Measurements from ENCODE around the gene ACYP1. TPM values are rescaled to one million over a fixed set of nuclear protein-coding genes. Genes with fewer than 3 reads are reported as not detected.
A peak's percentile ranks its signal among the peaks of the same experiment; 100 is the strongest.

ACYP1 gene
- polyA plus RNA-seq, 1 of the 3 experiments (the other 2 are of a cell fraction) = 53.5 TPM

DNA sequence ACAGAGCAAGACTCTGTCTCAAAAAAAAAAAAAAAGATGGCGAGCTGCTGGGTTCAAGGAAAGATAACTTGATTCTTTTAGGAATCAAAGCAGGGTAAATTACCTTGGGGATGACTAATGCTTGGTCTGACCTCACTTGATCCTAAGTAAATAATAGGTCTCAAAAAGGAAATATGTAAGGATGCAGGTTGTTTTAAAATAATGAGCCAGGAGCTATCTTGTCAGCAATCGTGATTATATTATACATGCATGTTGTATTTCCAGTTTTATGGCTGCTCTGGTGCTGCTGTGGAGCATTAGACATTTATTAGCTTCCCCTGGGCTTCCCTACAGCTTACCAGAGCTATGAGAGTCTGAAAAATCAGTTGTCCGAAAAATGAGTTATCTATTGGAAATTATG lies 58.5 kb downstream of the ACYP1 start (continued):
- TF ChIP-seq, protein P1, sequence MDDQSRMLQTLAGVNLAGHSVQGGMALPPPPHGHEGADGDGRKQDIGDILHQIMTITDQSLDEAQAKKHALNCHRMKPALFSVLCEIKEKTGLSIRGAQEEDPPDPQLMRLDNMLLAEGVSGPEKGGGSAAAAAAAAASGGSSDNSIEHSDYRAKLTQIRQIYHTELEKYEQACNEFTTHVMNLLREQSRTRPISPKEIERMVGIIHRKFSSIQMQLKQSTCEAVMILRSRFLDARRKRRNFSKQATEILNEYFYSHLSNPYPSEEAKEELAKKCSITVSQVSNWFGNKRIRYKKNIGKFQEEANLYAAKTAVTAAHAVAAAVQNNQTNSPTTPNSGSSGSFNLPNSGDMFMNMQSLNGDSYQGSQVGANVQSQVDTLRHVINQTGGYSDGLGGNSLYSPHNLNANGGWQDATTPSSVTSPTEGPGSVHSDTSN (IDR thresholded peaks at IDR 0.05) = no peak
- TF ChIP-seq, protein P2, sequence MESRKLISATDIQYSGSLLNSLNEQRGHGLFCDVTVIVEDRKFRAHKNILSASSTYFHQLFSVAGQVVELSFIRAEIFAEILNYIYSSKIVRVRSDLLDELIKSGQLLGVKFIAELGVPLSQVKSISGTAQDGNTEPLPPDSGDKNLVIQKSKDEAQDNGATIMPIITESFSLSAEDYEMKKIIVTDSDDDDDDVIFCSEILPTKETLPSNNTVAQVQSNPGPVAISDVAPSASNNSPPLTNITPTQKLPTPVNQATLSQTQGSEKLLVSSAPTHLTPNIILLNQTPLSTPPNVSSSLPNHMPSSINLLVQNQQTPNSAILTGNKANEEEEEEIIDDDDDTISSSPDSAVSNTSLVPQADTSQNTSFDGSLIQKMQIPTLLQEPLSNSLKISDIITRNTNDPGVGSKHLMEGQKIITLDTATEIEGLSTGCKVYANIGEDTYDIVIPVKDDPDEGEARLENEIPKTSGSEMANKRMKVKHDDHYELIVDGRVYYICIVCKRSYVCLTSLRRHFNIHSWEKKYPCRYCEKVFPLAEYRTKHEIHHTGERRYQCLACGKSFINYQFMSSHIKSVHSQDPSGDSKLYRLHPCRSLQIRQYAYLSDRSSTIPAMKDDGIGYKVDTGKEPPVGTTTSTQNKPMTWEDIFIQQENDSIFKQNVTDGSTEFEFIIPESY (IDR thresholded peaks at IDR 0.05; ENCODE audit: borderline replicate concordance, low read depth) = no peak
- no peak for TF ChIP-seq MXI1 (IDR thresholded peaks at IDR 0.05; ENCODE audit: low read depth, low read length)
- no peak for TF ChIP-seq RCOR1 (IDR thresholded peaks at IDR 0.05; ENCODE audit: low read length)
- TF ChIP-seq TCF12 (IDR thresholded peaks at IDR 0.05) = no peak

DNA sequence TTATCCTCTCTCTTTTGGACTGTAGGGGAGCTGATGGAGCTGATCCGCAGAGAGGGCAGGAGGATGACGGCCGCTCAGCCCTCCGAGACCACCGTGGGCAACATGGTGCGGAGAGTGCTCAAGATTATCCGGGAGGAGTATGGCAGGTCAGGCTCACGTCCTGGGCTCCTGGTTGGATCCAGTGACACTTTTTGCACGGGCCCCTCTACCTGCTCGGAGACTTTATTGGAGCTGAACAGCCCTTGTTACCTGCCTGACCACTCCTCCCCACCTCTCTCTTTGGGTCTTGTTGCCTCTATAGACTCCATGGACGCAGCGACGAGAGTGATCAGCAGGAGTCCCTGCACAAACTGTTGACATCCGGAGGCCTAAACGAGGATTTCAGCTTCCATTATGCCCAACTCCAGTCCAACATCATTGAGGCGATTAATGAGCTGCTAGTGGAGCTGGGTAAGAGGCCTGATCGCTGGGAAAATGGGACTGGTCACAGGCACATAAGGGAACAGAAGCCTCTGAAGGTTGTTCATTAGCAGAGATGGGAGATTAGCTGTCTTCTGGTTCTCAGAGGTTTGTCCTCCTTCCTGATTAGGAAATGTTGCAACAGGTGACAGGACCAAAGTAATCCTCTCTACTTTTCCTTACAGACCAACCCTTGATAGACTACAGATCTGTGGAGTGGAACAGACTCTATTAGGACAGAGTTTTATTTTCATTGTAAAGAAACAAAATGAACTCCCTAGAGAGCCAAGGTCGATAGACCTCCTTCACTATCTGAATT lies 60.4 kb downstream of the ACYP1 start:
- no peaks in the 10 kb centered on the region for H3K9me2 ChIP-seq
- POLR2A ChIA-PET = interaction anchor here (0.6 to 1.2 kb wide), 4 partner anchors 11 to 68 kb away, joined by 3 to 5 read pairs (median 4); partner anchors contain the start of gene PGF
- peak overlapping the region; percentile 93 for H3K4me2 ChIP-seq
- H3K27ac ChIP-seq (ENCODE audit: low read depth in 2 of 2, low read length in 1 of 2) = peak overlapping the region; percentile 59 to 87; a peak in 3 of 4 replicates
- DNase-seq = no peak
- no peaks in the 10 kb centered on the region for H3K9me3 ChIP-seq
- H3K9ac ChIP-seq = peak overlapping the region; percentile 77
- 2% methylated on average over 15 of the region's 18 CpGs for WGBS (ENCODE audit: low lambda C conversion rate)
- no peaks in the 10 kb centered on the region for H4K20me1 ChIP-seq (ENCODE audit: insufficient read depth)
- CTCF ChIA-PET = interaction anchor here (0.6 to 5.6 kb wide), 13 partner anchors 10 to 501 kb away, joined by 3 to 44 read pairs (median 5); no protein-coding TSS in a partner anchor
- peak overlapping the region; percentile 70; the same call in 1 of the 2 replicates for H2AFZ ChIP-seq (ENCODE audit: low read depth)
- peak overlapping the region; percentile 86 to 96 for H3K4me3 ChIP-seq (ENCODE audit: low read depth in 2 of 2, low read length in 1 of 2)
- peaks cover 36 to 38% of the 10 kb centered on the region in 2 experiments for H3K36me3 ChIP-seq (replicated peaks in 1 of 2; ENCODE audit: control insufficient read depth in 1 of 2, insufficient read depth in 2 of 2, low read length in 1 of 2)
- H3K27me3 ChIP-seq (ENCODE audit: insufficient read depth) = no peaks in the 10 kb centered on the region
- H3K4me1 ChIP-seq (ENCODE audit: control insufficient read depth in 1 of 2, insufficient read depth in 2 of 2, low read depth in 1 of 2, low read length in 1 of 2) = peaks cover 7 to 18% of the 10 kb centered on the region in 2 experiments; a peak in 3 of 4 replicates
- H3K79me2 ChIP-seq (ENCODE audit: insufficient read depth) = peaks cover 34% of the 10 kb centered on the region
- H3F3A ChIP-seq (replicated peaks; ENCODE audit: insufficient read depth) = peaks cover 11% of the 10 kb centered on the region
- TF ChIP-seq RAD21 (IDR thresholded peaks at IDR 0.05; ENCODE audit: low read length) (no peak), EZH2phosphoT487 (IDR thresholded peaks at IDR 0.05; ENCODE audit: borderline replicate concordance, low read depth) (no peak), TCF12 (IDR thresholded peaks at IDR 0.05) (no peak), ELF1 (IDR thresholded peaks at IDR 0.05) (no peak), RCOR1 (IDR thresholded peaks at IDR 0.05; ENCODE audit: low read length) (no peak), NRF1 (IDR thresholded peaks at IDR 0.05; ENCODE audit: low read depth, low read length) (no peak), RFX5 (IDR thresholded peaks at IDR 0.05; ENCODE audit: low read length) (no peak), JUND (IDR thresholded peaks at IDR 0.05) (no peak), POLR2AphosphoS5 (IDR thresholded peaks at IDR 0.05; ENCODE audit: low read depth, low read length) (no peak), SMC3 (IDR thresholded peaks at IDR 0.05; ENCODE audit: low read depth, low read length) (no peak), GATA2 (CRISPR knock-in tag; IDR thresholded peaks at IDR 0.05) (no peak), YY1 (IDR thresholded peaks at IDR 0.05; ENCODE audit: low read depth) (no peak), RXRA (IDR thresholded peaks at IDR 0.05; ENCODE audit: borderline replicate concordance, low read depth) (no peak)
- TF ChIP-seq, protein P3, sequence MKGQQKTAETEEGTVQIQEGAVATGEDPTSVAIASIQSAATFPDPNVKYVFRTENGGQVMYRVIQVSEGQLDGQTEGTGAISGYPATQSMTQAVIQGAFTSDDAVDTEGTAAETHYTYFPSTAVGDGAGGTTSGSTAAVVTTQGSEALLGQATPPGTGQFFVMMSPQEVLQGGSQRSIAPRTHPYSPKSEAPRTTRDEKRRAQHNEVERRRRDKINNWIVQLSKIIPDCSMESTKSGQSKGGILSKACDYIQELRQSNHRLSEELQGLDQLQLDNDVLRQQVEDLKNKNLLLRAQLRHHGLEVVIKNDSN (IDR thresholded peaks at IDR 0.05; ENCODE audit: borderline replicate concordance, low read depth) = no peak
- TF ChIP-seq, protein P4, sequence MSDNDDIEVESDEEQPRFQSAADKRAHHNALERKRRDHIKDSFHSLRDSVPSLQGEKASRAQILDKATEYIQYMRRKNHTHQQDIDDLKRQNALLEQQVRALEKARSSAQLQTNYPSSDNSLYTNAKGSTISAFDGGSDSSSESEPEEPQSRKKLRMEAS (IDR thresholded peaks at IDR 0.05; ENCODE audit: low read depth) = no peak
- TF ChIP-seq, protein P5, sequence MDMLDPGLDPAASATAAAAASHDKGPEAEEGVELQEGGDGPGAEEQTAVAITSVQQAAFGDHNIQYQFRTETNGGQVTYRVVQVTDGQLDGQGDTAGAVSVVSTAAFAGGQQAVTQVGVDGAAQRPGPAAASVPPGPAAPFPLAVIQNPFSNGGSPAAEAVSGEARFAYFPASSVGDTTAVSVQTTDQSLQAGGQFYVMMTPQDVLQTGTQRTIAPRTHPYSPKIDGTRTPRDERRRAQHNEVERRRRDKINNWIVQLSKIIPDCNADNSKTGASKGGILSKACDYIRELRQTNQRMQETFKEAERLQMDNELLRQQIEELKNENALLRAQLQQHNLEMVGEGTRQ (IDR thresholded peaks at IDR 0.05; ENCODE audit: borderline replicate concordance, low read depth, low read length) = no peak
- TF ChIP-seq, protein P6, sequence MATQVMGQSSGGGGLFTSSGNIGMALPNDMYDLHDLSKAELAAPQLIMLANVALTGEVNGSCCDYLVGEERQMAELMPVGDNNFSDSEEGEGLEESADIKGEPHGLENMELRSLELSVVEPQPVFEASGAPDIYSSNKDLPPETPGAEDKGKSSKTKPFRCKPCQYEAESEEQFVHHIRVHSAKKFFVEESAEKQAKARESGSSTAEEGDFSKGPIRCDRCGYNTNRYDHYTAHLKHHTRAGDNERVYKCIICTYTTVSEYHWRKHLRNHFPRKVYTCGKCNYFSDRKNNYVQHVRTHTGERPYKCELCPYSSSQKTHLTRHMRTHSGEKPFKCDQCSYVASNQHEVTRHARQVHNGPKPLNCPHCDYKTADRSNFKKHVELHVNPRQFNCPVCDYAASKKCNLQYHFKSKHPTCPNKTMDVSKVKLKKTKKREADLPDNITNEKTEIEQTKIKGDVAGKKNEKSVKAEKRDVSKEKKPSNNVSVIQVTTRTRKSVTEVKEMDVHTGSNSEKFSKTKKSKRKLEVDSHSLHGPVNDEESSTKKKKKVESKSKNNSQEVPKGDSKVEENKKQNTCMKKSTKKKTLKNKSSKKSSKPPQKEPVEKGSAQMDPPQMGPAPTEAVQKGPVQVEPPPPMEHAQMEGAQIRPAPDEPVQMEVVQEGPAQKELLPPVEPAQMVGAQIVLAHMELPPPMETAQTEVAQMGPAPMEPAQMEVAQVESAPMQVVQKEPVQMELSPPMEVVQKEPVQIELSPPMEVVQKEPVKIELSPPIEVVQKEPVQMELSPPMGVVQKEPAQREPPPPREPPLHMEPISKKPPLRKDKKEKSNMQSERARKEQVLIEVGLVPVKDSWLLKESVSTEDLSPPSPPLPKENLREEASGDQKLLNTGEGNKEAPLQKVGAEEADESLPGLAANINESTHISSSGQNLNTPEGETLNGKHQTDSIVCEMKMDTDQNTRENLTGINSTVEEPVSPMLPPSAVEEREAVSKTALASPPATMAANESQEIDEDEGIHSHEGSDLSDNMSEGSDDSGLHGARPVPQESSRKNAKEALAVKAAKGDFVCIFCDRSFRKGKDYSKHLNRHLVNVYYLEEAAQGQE (IDR thresholded peaks at IDR 0.05; ENCODE audit: low read depth, low read length) = no peak

Data from SK-N-SH (cell line).